ENCODE data around the gene RDH12.
"Not testable (repeated sequence)": the region's sequence is repeated elsewhere in the genome, so short reads cannot be mapped to it uniquely, and the experiment has no call there.

Gene RDH12

GRCh38 chr14:67701492-67701891 is at the start of gene RDH12:
TSS of gene RDH12 (plus strand) at chr14:67701886. CDS start at chr14:67722643, 20,757 bp downstream.
- not testable (repeated sequence) for DNase-seq (ENCODE audit: low read depth, low spot score); H3K4me3 ChIP-seq; H3K9me3 ChIP-seq (ENCODE audit: low read depth, low read length); H3K36me3 ChIP-seq (ENCODE audit: insufficient read depth, low read length); H3K9ac ChIP-seq (ENCODE audit: insufficient read length); H3K27ac ChIP-seq

GRCh38 chr14:67652189-67652588 is 49.5 kb upstream of the RDH12 start:
- Histone ChIP-seq H3K27ac (no peak overlapping the region), H3K9me3 (ENCODE audit: low read depth, low read length) (no peaks in the 10 kb centered on the region), H3K36me3 (ENCODE audit: insufficient read depth, low read length) (peaks cover 93% of the 10 kb centered on the region), H3K9ac (ENCODE audit: insufficient read length) (no peak overlapping the region), H3K4me3 (no peak overlapping the region)
- TF ChIP-seq POLR2AphosphoS5 (IDR thresholded peaks at IDR 0.05; ENCODE audit: borderline replicate concordance, low read depth, low read length) (no peak), EZH2 (IDR thresholded peaks at IDR 0.05) (no peak), FOXP2 (optimal IDR thresholded peaks at IDR 0.05; ENCODE audit: control extremely low read depth, extremely low read length, insufficient read depth) (no peak)
- DNase-seq (ENCODE audit: low read depth, low spot score): no peak

DNA sequence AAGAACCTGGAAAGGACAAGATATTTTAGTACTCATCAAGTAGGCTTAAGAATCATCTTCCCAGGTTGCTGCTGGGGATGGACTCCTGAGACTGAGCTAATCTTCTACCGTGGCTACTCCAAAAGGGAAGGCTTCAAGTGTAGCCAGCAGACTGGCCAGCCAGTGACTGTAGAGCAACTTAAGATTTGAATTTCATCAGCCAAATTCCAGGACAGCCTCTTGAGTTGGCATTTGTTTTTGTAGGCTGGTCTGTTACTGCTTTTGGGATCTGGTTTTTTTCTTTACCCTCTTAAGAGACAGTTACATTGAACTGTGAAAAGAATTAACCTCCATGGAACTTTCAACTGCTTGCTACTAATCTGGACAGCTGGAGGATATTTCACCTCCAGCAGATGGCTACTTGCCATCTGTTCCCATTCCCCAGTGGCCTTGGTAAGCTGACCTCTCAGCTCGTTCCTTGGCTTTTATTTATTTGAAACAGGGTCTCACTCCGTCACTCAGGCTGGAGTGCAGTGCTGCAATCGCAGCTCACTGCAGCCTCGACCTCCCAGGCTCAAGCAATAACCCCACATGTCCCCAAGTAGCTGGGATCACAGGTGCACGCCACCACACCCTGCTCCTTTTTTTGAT is 47.9 kb upstream of the RDH12 start:
- no peak for DNase-seq (ENCODE audit: low read depth, low spot score)
- Histone ChIP-seq H3K9me3 (ENCODE audit: low read depth, low read length) (no peaks in the 10 kb centered on the region), H3K27ac (peak overlapping the region; percentile 33; the same call in 1 of the 2 replicates), H3K4me3 (no peak overlapping the region), H3K9ac (ENCODE audit: insufficient read length) (no peak overlapping the region), H3K36me3 (ENCODE audit: insufficient read depth, low read length) (peaks cover 83% of the 10 kb centered on the region)
- TF ChIP-seq POLR2AphosphoS5 (IDR thresholded peaks at IDR 0.05; ENCODE audit: borderline replicate concordance, low read depth, low read length): no peak
- TF ChIP-seq EZH2 (IDR thresholded peaks at IDR 0.05): no peak
- no peak for TF ChIP-seq FOXP2 (optimal IDR thresholded peaks at IDR 0.05; ENCODE audit: control extremely low read depth, extremely low read length, insufficient read depth)

GRCh38 chr14:67663633-67664032 is 38.1 kb upstream of the RDH12 start:
- Histone ChIP-seq H3K9ac (ENCODE audit: insufficient read length) (no peak overlapping the region), H3K27ac (no peak overlapping the region), H3K4me3 (no peak overlapping the region), H3K36me3 (ENCODE audit: insufficient read depth, low read length) (0 out of 2 replicates have a peak, but pooled peaks cover 3% of the 10 kb centered on the region), H3K9me3 (ENCODE audit: low read depth, low read length) (no peaks in the 10 kb centered on the region)
- no peak for TF ChIP-seq POLR2AphosphoS5 (IDR thresholded peaks at IDR 0.05; ENCODE audit: borderline replicate concordance, low read depth, low read length)
- no peak for TF ChIP-seq FOXP2 (optimal IDR thresholded peaks at IDR 0.05; ENCODE audit: control extremely low read depth, extremely low read length, insufficient read depth)
- no peak for TF ChIP-seq EZH2 (IDR thresholded peaks at IDR 0.05)
- DNase-seq (ENCODE audit: low read depth, low spot score): no peak

GRCh38 chr14:67665868-67666267 is 35.8 kb upstream of the RDH12 start:
- Histone ChIP-seq H3K27ac (peak overlapping the region; percentile 64), H3K4me3 (no peak overlapping the region), H3K9ac (ENCODE audit: insufficient read length) (peak overlapping the region; percentile 48), H3K9me3 (ENCODE audit: low read depth, low read length) (no peaks in the 10 kb centered on the region), H3K36me3 (ENCODE audit: insufficient read depth, low read length) (no peaks in the 10 kb centered on the region)
- no peak for TF ChIP-seq POLR2AphosphoS5 (IDR thresholded peaks at IDR 0.05; ENCODE audit: borderline replicate concordance, low read depth, low read length)
- TF ChIP-seq FOXP2 (optimal IDR thresholded peaks at IDR 0.05; ENCODE audit: control extremely low read depth, extremely low read length, insufficient read depth): no peak
- no peak for TF ChIP-seq EZH2 (IDR thresholded peaks at IDR 0.05)
- no peak for DNase-seq (ENCODE audit: low read depth, low spot score)

DNA sequence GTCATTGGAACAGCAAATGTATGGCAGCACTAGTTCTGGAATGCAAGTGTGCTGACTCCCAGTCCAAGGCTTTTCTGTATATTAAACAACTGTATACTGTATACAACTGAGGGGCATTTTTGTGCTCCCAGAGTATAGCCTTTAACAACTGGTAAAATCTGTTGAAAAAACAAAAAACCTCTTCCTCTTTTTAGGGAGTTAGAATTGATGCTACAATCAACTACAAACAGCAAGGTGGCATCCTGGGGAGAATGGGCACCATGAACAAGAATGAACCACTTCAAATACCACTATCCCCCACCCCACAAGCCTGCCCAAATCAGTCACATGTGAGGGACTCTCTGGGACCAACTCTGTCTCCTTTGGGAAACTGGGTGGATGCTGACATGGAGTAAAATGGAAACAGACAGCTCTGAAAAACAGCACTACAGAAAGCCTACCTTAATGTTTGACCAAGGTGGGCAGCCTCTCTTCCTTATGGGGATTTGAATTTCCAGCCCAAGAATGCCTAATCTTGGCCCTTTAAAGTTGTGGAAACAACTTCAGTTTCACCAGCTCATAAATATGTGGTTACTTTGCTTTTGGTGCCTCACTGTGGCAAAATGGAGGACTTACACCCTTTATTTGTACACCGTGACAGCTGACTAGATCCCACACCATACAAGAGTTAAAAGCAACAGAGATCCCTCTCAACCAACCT is 34.8 kb upstream of the RDH12 start:
- peak; percentile 58 for DNase-seq (ENCODE audit: low read depth, low spot score)
- TF ChIP-seq FOXP2 (optimal IDR thresholded peaks at IDR 0.05; ENCODE audit: control extremely low read depth, extremely low read length, insufficient read depth): no peak
- no peak for TF ChIP-seq EZH2 (IDR thresholded peaks at IDR 0.05)
- TF ChIP-seq POLR2AphosphoS5 (IDR thresholded peaks at IDR 0.05; ENCODE audit: borderline replicate concordance, low read depth, low read length): no peak
- Histone ChIP-seq H3K9me3 (ENCODE audit: low read depth, low read length) (no peaks in the 10 kb centered on the region), H3K27ac (peak overlapping the region; percentile 64; the same call in 1 of the 2 replicates), H3K9ac (ENCODE audit: insufficient read length) (peak overlapping the region; percentile 48), H3K4me3 (no peak overlapping the region), H3K36me3 (ENCODE audit: insufficient read depth, low read length) (no peaks in the 10 kb centered on the region)

- DNase-seq (ENCODE audit: low read depth, low spot score): no peak
- TF ChIP-seq FOXP2 (optimal IDR thresholded peaks at IDR 0.05; ENCODE audit: control extremely low read depth, extremely low read length, insufficient read depth) (no peak), EZH2 (IDR thresholded peaks at IDR 0.05) (no peak), POLR2AphosphoS5 (IDR thresholded peaks at IDR 0.05; ENCODE audit: borderline replicate concordance, low read depth, low read length) (no peak)
- H3K9me3 ChIP-seq (ENCODE audit: low read depth, low read length): no peaks in the 10 kb centered on the region
- no peaks in the 10 kb centered on the region for H3K36me3 ChIP-seq (ENCODE audit: insufficient read depth, low read length)
- H3K9ac ChIP-seq (ENCODE audit: insufficient read length): no peak overlapping the region
- H3K27ac ChIP-seq: no peak overlapping the region
- no peak overlapping the region for H3K4me3 ChIP-seq
Measured at GRCh38 chr14:67668559-67668958, 33.1 kb upstream of the RDH12 start.

DNA sequence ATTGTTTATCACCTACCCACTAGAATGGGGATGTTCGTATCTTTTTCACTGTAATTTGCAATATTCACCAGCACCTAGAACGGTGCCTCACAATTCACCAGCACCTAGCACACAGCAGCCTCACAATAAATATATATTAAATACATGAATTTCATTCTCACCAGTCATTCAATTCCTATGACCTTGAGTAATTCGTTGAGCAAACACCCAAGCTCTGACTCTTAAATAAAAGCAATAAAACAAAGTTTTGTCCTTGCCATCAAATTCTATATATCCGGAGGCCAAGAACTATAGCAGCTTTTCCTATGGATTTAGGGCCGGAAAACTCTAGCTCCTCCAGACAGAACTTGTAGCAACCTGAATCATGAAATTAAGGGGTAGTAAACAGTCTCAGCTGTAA is 28.2 kb upstream of the RDH12 start:
- H3K9me3 ChIP-seq (ENCODE audit: low read depth, low read length): no peaks in the 10 kb centered on the region
- TF ChIP-seq FOXP2 (optimal IDR thresholded peaks at IDR 0.05; ENCODE audit: control extremely low read depth, extremely low read length, insufficient read depth): no peak
- TF ChIP-seq EZH2 (IDR thresholded peaks at IDR 0.05): no peak
- TF ChIP-seq POLR2AphosphoS5 (IDR thresholded peaks at IDR 0.05; ENCODE audit: borderline replicate concordance, low read depth, low read length): no peak
- DNase-seq (ENCODE audit: low read depth, low spot score): no peak
- H3K9ac ChIP-seq (ENCODE audit: insufficient read length): peak overlapping the region; percentile 99
- peak overlapping the region; percentile 95 for H3K4me3 ChIP-seq
- peaks cover 13% of the 10 kb centered on the region for H3K36me3 ChIP-seq (ENCODE audit: insufficient read depth, low read length)
- no peak overlapping the region for H3K27ac ChIP-seq
